Measurements from ENCODE around the gene FLG.
"Not testable (repeated sequence)": the region's sequence is repeated elsewhere in the genome, so short reads cannot be mapped to it uniquely, and the experiment has no call there.

FLG gene

GRCh38 chr1:152256394-152256793 lies 68.6 kb downstream of the FLG start:
- DNase-seq (ENCODE audit: low spot score) = not testable (repeated sequence)

Measured in left forelimb (tissue), 1 donor.